NT2/D1 (cell line): ENCODE results near the gene LYPLAL1.

Experiments used
- DNase-seq: peaks from one replicate; pipeline ENCODE4 v3.0.0-alpha.2; 2011; ENCODE audit warnings: low read depth, low spot score
- H3K27me3 ChIP-seq: 2 replicates; pipeline ENCODE4 v1.6.0; 2011; ENCODE audit warnings: mild to moderate bottlenecking; ENCODE audit not compliant: insufficient read length, insufficient read depth
- H3K36me3 ChIP-seq: 2 replicates; pipeline ENCODE4 v1.6.1; 2011; ENCODE audit warnings: mild to moderate bottlenecking, low read length, mixed read lengths; ENCODE audit not compliant: insufficient read depth, insufficient read length
- H3K4me1 ChIP-seq: 2 replicates; pipeline ENCODE4 v1.5.1; 2011; ENCODE audit not compliant: insufficient read depth, insufficient read length
- H3K4me3 ChIP-seq: 2 replicates; pipeline ENCODE4 v1.5.1; 2011; ENCODE audit warnings: low read depth; ENCODE audit not compliant: insufficient read length
- H3K9ac ChIP-seq: 2 replicates; pipeline ENCODE4 v1.6.0; 2011; ENCODE audit warnings: low read depth; ENCODE audit not compliant: insufficient read length
- H3K9me3 ChIP-seq: 2 replicates; pipeline ENCODE4 v1.5.1; 2011; ENCODE audit warnings: mild to moderate bottlenecking, low read length; ENCODE audit not compliant: insufficient read depth
- SUZ12 ChIP-seq: IDR thresholded peaks from 2 replicates; pipeline ENCODE4 v1.6.1; 2011; ENCODE audit not compliant: insufficient read length, insufficient read depth; ENCODE audit errors: extremely low read depth
- YY1 ChIP-seq: IDR thresholded peaks from 2 replicates; pipeline ENCODE4 v1.6.1; 2011; ENCODE audit not compliant: insufficient read length, insufficient read depth
- ZNF274 ChIP-seq: IDR thresholded peaks from 2 replicates; pipeline ENCODE4 v1.6.1; 2011; ENCODE audit warnings: mild to moderate bottlenecking, low read depth, low read length

LYPLAL1 gene

GRCh38 chr1:219215477-219215876 is 41.8 kb downstream of the LYPLAL1 start:
- TF ChIP-seq SUZ12 (no peak), ZNF274 (no peak), YY1 (no peak)
- no peaks in the 10 kb centered on the region for H3K27me3 ChIP-seq
- no peaks in the 10 kb centered on the region for H3K4me1 ChIP-seq
- DNase-seq: no peak
- H3K9me3 ChIP-seq: no peaks in the 10 kb centered on the region
- no peak overlapping the region for H3K9ac ChIP-seq
- no peak overlapping the region for H3K4me3 ChIP-seq
- H3K36me3 ChIP-seq: peaks cover 10% of the 10 kb centered on the region

- no peaks in the 10 kb centered on the region for H3K27me3 ChIP-seq
- H3K9me3 ChIP-seq: no peaks in the 10 kb centered on the region
- DNase-seq: no peak
- H3K4me1 ChIP-seq: no peaks in the 10 kb centered on the region
- H3K36me3 ChIP-seq: peaks cover 13% of the 10 kb centered on the region
- TF ChIP-seq SUZ12 (no peak), ZNF274 (no peak), YY1 (no peak)
- no peak overlapping the region for H3K9ac ChIP-seq
- no peak overlapping the region for H3K4me3 ChIP-seq
These were observed 47.3 kb downstream of the LYPLAL1 start for GRCh38 chr1:219220945-219221344.

- Histone ChIP-seq H3K9me3 (no peaks in the 10 kb centered on the region), H3K9ac (no peak overlapping the region), H3K4me3 (no peak overlapping the region), H3K36me3 (peaks cover 8% of the 10 kb centered on the region), H3K4me1 (no peaks in the 10 kb centered on the region), H3K27me3 (no peaks in the 10 kb centered on the region)
- no peak for DNase-seq
- no peak for TF ChIP-seq YY1
These were observed 49.8 kb downstream of the LYPLAL1 start for GRCh38 chr1:219223496-219223895.

GRCh38 chr1:219226196-219226595 is 52.5 kb downstream of the LYPLAL1 start:
- H3K4me3 ChIP-seq: no peak overlapping the region
- no peak overlapping the region for H3K9ac ChIP-seq
- no peak for DNase-seq
- H3K9me3 ChIP-seq: no peaks in the 10 kb centered on the region
- H3K4me1 ChIP-seq: no peaks in the 10 kb centered on the region
- no peaks in the 10 kb centered on the region for H3K27me3 ChIP-seq
- peaks cover 1% of the 10 kb centered on the region for H3K36me3 ChIP-seq
- TF ChIP-seq ZNF274 (no peak), YY1 (no peak), SUZ12 (no peak)

- DNase-seq: no peak
- no peak overlapping the region for H3K4me3 ChIP-seq
- TF ChIP-seq YY1 (no peak), ZNF274 (no peak), SUZ12 (no peak)
- H3K9me3 ChIP-seq: no peaks in the 10 kb centered on the region
- no peaks in the 10 kb centered on the region for H3K27me3 ChIP-seq
- H3K36me3 ChIP-seq: no peaks in the 10 kb centered on the region
- H3K9ac ChIP-seq: no peak overlapping the region
- no peaks in the 10 kb centered on the region for H3K4me1 ChIP-seq
These were observed 53.8 kb downstream of the LYPLAL1 start for GRCh38 chr1:219227360-219228057.

- H3K9me3 ChIP-seq: no peaks in the 10 kb centered on the region
- TF ChIP-seq SUZ12: no peak
- TF ChIP-seq YY1: no peak
- no peak for TF ChIP-seq ZNF274
- no peaks in the 10 kb centered on the region for H3K36me3 ChIP-seq
- no peak overlapping the region for H3K4me3 ChIP-seq
- no peak for DNase-seq
- no peaks in the 10 kb centered on the region for H3K27me3 ChIP-seq
- no peaks in the 10 kb centered on the region for H3K4me1 ChIP-seq
- H3K9ac ChIP-seq: no peak overlapping the region
These were observed 54.4 kb downstream of the LYPLAL1 start for GRCh38 chr1:219228058-219228419.

- Histone ChIP-seq H3K36me3 (no peaks in the 10 kb centered on the region), H3K9me3 (no peaks in the 10 kb centered on the region), H3K4me3 (no peak overlapping the region), H3K27me3 (no peaks in the 10 kb centered on the region), H3K9ac (no peak overlapping the region), H3K4me1 (no peaks in the 10 kb centered on the region)
- TF ChIP-seq ZNF274 (no peak), YY1 (no peak), SUZ12 (no peak)
- no peak for DNase-seq
These were observed 59.2 kb downstream of the LYPLAL1 start for GRCh38 chr1:219232890-219233289.
